Stimulated activated CD4-positive, alpha-beta T cell treated with anti-CD3 and anti-CD28 coated beads, Interleukin-4, amount 100 ng/mL, for 1 hour (primary cell): ENCODE measurements around the gene HCFC1R1.
"Not testable (repeated sequence)": the region's sequence is repeated elsewhere in the genome, so short reads cannot be mapped to it uniquely, and the experiment has no call there.

ENCODE experiments used
- DNase-seq: peaks from one replicate; pipeline ENCODE4 v3.0.0-alpha.2; 2020

The HCFC1R1 gene

GRCh38 chr16:3023669-3024478, at the start of gene HCFC1R1, which contains the start of gene THOC6:
HCFC1R1 (minus strand) TSS chr16:3023942; CDS start chr16:3023941, 1 bp downstream.
THOC6 (plus strand) TSS chr16:3024035; CDS start chr16:3024327, 292 bp downstream.
- DNase-seq = peak; percentile 96

- no peak for DNase-seq
Observed at GRCh38 chr16:3073448-3073847, 49.7 kb upstream of the HCFC1R1 start.

GRCh38 chr16:3072576-3073263, 49.0 kb upstream of the HCFC1R1 start:
- not testable (repeated sequence) for DNase-seq

GRCh38 chr16:3072148-3072547, 48.4 kb upstream of the HCFC1R1 start:
- not testable (repeated sequence) for DNase-seq

- DNase-seq = no peak
Observed at GRCh38 chr16:3071655-3072054, 47.9 kb upstream of the HCFC1R1 start.

- no peak for DNase-seq
Observed at GRCh38 chr16:3070608-3071111, 46.9 kb upstream of the HCFC1R1 start.

- DNase-seq = not testable (repeated sequence)
Observed at GRCh38 chr16:3069146-3069545, 45.4 kb upstream of the HCFC1R1 start.

- DNase-seq = no peak
Observed at GRCh38 chr16:3068487-3068886, 44.7 kb upstream of the HCFC1R1 start.

GRCh38 chr16:3066440-3066748, 42.7 kb upstream of the HCFC1R1 start:
- no peak for DNase-seq

- DNase-seq = peak; percentile 38
Observed at GRCh38 chr16:3065742-3066439, 42.1 kb upstream of the HCFC1R1 start.

GRCh38 chr16:3065069-3065741, 41.5 kb upstream of the HCFC1R1 start, which contains the start of gene IL32:
IL32 (plus strand) TSS chr16:3065640; CDS start chr16:3065812, 172 bp downstream.
- peak; percentile 71 for DNase-seq

- no peak for DNase-seq
Observed at GRCh38 chr16:3063625-3064386, 40.1 kb upstream of the HCFC1R1 start.

GRCh38 chr16:3062553-3062952, 38.8 kb upstream of the HCFC1R1 start:
- no peak for DNase-seq

- no peak for DNase-seq
Observed at GRCh38 chr16:3060339-3061127, 36.8 kb upstream of the HCFC1R1 start.

- DNase-seq = no peak
Observed at GRCh38 chr16:3059723-3060242, 36.0 kb upstream of the HCFC1R1 start.

- peak; percentile 87 for DNase-seq
Observed at GRCh38 chr16:3059041-3059722, 35.4 kb upstream of the HCFC1R1 start.

GRCh38 chr16:3058139-3059030, 34.6 kb upstream of the HCFC1R1 start:
- peak; percentile 57 for DNase-seq

GRCh38 chr16:3057181-3058138, 33.7 kb upstream of the HCFC1R1 start:
- DNase-seq = no peak
